ACHN (cell line): Measurements from ENCODE around the gene NT5DC2.

ENCODE experiments used
- DNase-seq: peaks from one replicate; pipeline ENCODE4 v3.0.0-alpha.2; 2015
- in situ Hi-C: cut with HindIII; loops from 2 replicates; pipeline ENCODE4 v1.10.0; 2017; ENCODE audit warnings: low sequenced_read_pairs, low pct_ligation_motif_present, low pct_unique_long_range_greater_than_20kb

NT5DC2 gene

GRCh38 chr3:52495777-52496602 is 37.7 kb downstream of the NT5DC2 start:
- in situ Hi-C loops, result no loop called here
- peak; percentile 44 for DNase-seq

- no peak for DNase-seq
- in situ Hi-C loops, result no loop called here
Measured at GRCh38 chr3:52494886-52495495, 38.7 kb downstream of the NT5DC2 start, which contains the start of gene STAB1. Gene STAB1 (plus strand): TSS chr3:52495338. CDS start chr3:52495414, 76 bp downstream.

GRCh38 chr3:52494445-52494844 is 39.2 kb downstream of the NT5DC2 start:
- in situ Hi-C loops, result no loop called here
- no peak for DNase-seq

GRCh38 chr3:52493232-52494017 is 40.2 kb downstream of the NT5DC2 start:
- in situ Hi-C loops, result no loop called here
- no peak for DNase-seq

GRCh38 chr3:52492059-52492458 is 41.6 kb downstream of the NT5DC2 start:
- in situ Hi-C loops, result no loop called here
- no peak for DNase-seq

- in situ Hi-C loops, result no loop called here
- no peak for DNase-seq
Measured at GRCh38 chr3:52490939-52491526, 42.6 kb downstream of the NT5DC2 start.

- DNase-seq, result no peak
- in situ Hi-C loops, result no loop called here
Measured at GRCh38 chr3:52490035-52490938, 43.4 kb downstream of the NT5DC2 start.

GRCh38 chr3:52489453-52489852 is 44.2 kb downstream of the NT5DC2 start:
- no peak for DNase-seq
- in situ Hi-C loops, result no loop called here

GRCh38 chr3:52488746-52489145 is 44.9 kb downstream of the NT5DC2 start:
- in situ Hi-C loops, result no loop called here
- DNase-seq, result no peak

- no peak for DNase-seq
- in situ Hi-C loops, result no loop called here
Measured at GRCh38 chr3:52487788-52488691, 45.6 kb downstream of the NT5DC2 start.

- DNase-seq, result no peak
- in situ Hi-C loops, result no loop called here
Measured at GRCh38 chr3:52487050-52487787, 46.4 kb downstream of the NT5DC2 start.

GRCh38 chr3:52484680-52485461 is 48.8 kb downstream of the NT5DC2 start:
- in situ Hi-C loops, result no loop called here
- DNase-seq, result no peak

GRCh38 chr3:52483577-52484381 is 49.9 kb downstream of the NT5DC2 start:
- in situ Hi-C loops, result no loop called here
- DNase-seq, result no peak

GRCh38 chr3:52483081-52483480 is 50.6 kb downstream of the NT5DC2 start:
- in situ Hi-C loops, result no loop called here
- DNase-seq, result no peak
